Neural cell (in vitro differentiated cells): ENCODE measurements around the gene LCLAT1. TPM values are rescaled to one million over a fixed set of nuclear protein-coding genes. Genes with fewer than 3 reads are reported as not detected.
A peak's percentile ranks its signal among the peaks of the same experiment; 100 is the strongest.

Experiments
- H2AFZ ChIP-seq: fragments of 200-600, 300-800 bp; sonication (generic), shearing (Covaris generic); 2 replicates; pipeline ENCODE4 v1.6.0; 2014; ENCODE audit warnings: low read depth, mild to moderate bottlenecking, antibody characterized with exemption, low read length, moderate library complexity
- H3F3A ChIP-seq: fragments of 200-600 bp; shearing (Covaris generic); 2 replicates; pipeline ENCODE4 v1.6.1; 2016; ENCODE audit warnings: mild to moderate bottlenecking, moderate library complexity, mixed read lengths, antibody characterized with exemption, low read length; ENCODE audit not compliant: insufficient read depth, poor library complexity, severe bottlenecking
- H3K27ac ChIP-seq: fragments of 200-600, 300-800 bp; sonication (generic), shearing (Covaris generic); 2 replicates; pipeline ENCODE4 v1.5.1; 2014; ENCODE audit warnings: mild to moderate bottlenecking, low read length, moderate library complexity
- H3K27me3 ChIP-seq: fragments of 300-800, 200-600 bp; sonication (generic), shearing (Covaris generic); 2 replicates; pipeline ENCODE4 v1.6.0; 2014; ENCODE audit warnings: mild to moderate bottlenecking, low read depth, low read length, moderate library complexity; ENCODE audit not compliant: insufficient read depth
- H3K36me3 ChIP-seq: fragments of 300-800, 200-600 bp; sonication (generic), shearing (Covaris generic); 2 replicates; pipeline ENCODE4 v1.5.1; 2014; ENCODE audit warnings: mild to moderate bottlenecking, antibody characterized with exemption, low read length, moderate library complexity; ENCODE audit not compliant: insufficient read depth
- H3K4me2 ChIP-seq: fragments of 300-800, 200-600 bp; sonication (generic), shearing (Covaris generic); 2 replicates; pipeline ENCODE4 v1.6.0; 2014; ENCODE audit warnings: mild to moderate bottlenecking, low read length
- H3K4me3 ChIP-seq: fragments of 300-800, 200-600 bp; sonication (generic), shearing (Covaris generic); 2 replicates; pipeline ENCODE4 v1.5.1; 2014; ENCODE audit warnings: mild to moderate bottlenecking, low read length, moderate library complexity
- H3K79me2 ChIP-seq: fragments of 200-600 bp; shearing (Covaris generic); replicated peaks from 2 replicates; pipeline ENCODE4 v1.6.0; 2014; ENCODE audit warnings: mild to moderate bottlenecking, low read length, moderate library complexity; ENCODE audit not compliant: insufficient read depth
- H3K9ac ChIP-seq: fragments of 300-800, 200-600 bp; sonication (generic), shearing (Covaris generic); 2 replicates; pipeline ENCODE4 v1.6.1; 2016; ENCODE audit warnings: mild to moderate bottlenecking, low read length, mixed read lengths
- H3K9me2 ChIP-seq: fragments of 200-600 bp; shearing (Covaris generic); 2 replicates; pipeline ENCODE4 v1.6.1; 2016; ENCODE audit warnings: mild to moderate bottlenecking, low read length, mixed read lengths; ENCODE audit not compliant: insufficient read depth
- H3K9me3 ChIP-seq: fragments of 200-600, 300-800 bp; sonication (generic), shearing (Covaris generic); 2 replicates; pipeline ENCODE4 v1.6.1; 2016; ENCODE audit warnings: mild to moderate bottlenecking, mixed run types, low read length, moderate library complexity, mixed read lengths
- H4K20me1 ChIP-seq: fragments of 200-600 bp; shearing (Covaris generic); 2 replicates; pipeline ENCODE4 v1.6.1; 2016; ENCODE audit warnings: mild to moderate bottlenecking, mixed run types; ENCODE audit not compliant: insufficient read depth
- EP300 ChIP-seq: fragments of 450-650 bp; conservative IDR thresholded peaks from 2 replicates; pipeline ENCODE4 v1.6.1; 2014; ENCODE audit warnings: antibody characterized with exemption, mild to moderate bottlenecking, moderate library complexity; ENCODE audit not compliant: poor library complexity, severe bottlenecking
- EZH2 ChIP-seq: fragments of 200-600, 300-800 bp; shearing (Covaris generic), sonication (generic); IDR thresholded peaks from 2 replicates; pipeline ENCODE4 v1.6.1; 2014; ENCODE audit warnings: antibody characterized with exemption, low read length, borderline replicate concordance, mild to moderate bottlenecking; ENCODE audit not compliant: insufficient read depth, poor library complexity, severe bottlenecking
- MXI1 ChIP-seq: fragments of 450-650 bp; conservative IDR thresholded peaks from 2 replicates; pipeline ENCODE4 v1.6.1; 2014; ENCODE audit warnings: antibody characterized with exemption, mild to moderate bottlenecking; ENCODE audit not compliant: poor library complexity, severe bottlenecking
- POLR2AphosphoS5 ChIP-seq: IDR thresholded peaks from 2 replicates; pipeline ENCODE4 v1.6.1; 2012
- RAD21 ChIP-seq: fragments of 450-650 bp; conservative IDR thresholded peaks from 2 replicates; pipeline ENCODE4 v1.6.1; 2014; ENCODE audit warnings: antibody characterized with exemption, mild to moderate bottlenecking, moderate library complexity
- REST ChIP-seq: IDR thresholded peaks from 2 replicates; pipeline ENCODE4 v1.6.1; 2012; ENCODE audit warnings: borderline replicate concordance
- SMC3 ChIP-seq: fragments of 450-650 bp; conservative IDR thresholded peaks from 2 replicates; pipeline ENCODE4 v1.6.1; 2014; ENCODE audit warnings: antibody characterized with exemption, mild to moderate bottlenecking, moderate library complexity; ENCODE audit not compliant: poor library complexity
- TAF1 ChIP-seq: IDR thresholded peaks from 2 replicates; pipeline ENCODE4 v1.6.1; 2012; ENCODE audit warnings: low read depth
- polyA plus RNA-seq: library from polyadenylated mRNA; depleted of rRNA; stranded (reverse); fragments of >200 nt; gene quantifications from 2 replicates; pipeline ENCODE4 v1.2.3, GENCODE V29; 2014
- TF ChIP-seq, protein P1 (sequence below): fragments of 450-650 bp; IDR thresholded peaks from 2 replicates; pipeline ENCODE4 v1.5.1; 2014; ENCODE audit warnings: antibody characterized with exemption, mild to moderate bottlenecking, moderate library complexity; ENCODE audit not compliant: poor library complexity, severe bottlenecking

The LCLAT1 gene
- polyA plus RNA-seq, 1 donor from 2014 or later = 5.8 TPM

GRCh38 chr2:30684996-30685395 lies 237.9 kb downstream of the LCLAT1 start:
- no peak for TF ChIP-seq EZH2
- TF ChIP-seq, protein P1, sequence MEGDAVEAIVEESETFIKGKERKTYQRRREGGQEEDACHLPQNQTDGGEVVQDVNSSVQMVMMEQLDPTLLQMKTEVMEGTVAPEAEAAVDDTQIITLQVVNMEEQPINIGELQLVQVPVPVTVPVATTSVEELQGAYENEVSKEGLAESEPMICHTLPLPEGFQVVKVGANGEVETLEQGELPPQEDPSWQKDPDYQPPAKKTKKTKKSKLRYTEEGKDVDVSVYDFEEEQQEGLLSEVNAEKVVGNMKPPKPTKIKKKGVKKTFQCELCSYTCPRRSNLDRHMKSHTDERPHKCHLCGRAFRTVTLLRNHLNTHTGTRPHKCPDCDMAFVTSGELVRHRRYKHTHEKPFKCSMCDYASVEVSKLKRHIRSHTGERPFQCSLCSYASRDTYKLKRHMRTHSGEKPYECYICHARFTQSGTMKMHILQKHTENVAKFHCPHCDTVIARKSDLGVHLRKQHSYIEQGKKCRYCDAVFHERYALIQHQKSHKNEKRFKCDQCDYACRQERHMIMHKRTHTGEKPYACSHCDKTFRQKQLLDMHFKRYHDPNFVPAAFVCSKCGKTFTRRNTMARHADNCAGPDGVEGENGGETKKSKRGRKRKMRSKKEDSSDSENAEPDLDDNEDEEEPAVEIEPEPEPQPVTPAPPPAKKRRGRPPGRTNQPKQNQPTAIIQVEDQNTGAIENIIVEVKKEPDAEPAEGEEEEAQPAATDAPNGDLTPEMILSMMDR = no peak
- Histone ChIP-seq H3K9ac (no peak overlapping the region), H4K20me1 (no peaks in the 10 kb centered on the region), H3K79me2 (no peaks in the 10 kb centered on the region), H3K27ac (no peak overlapping the region), H2AFZ (no peak overlapping the region), H3K9me2 (no peaks in the 10 kb centered on the region), H3K4me3 (no peak overlapping the region), H3K36me3 (no peaks in the 10 kb centered on the region), H3K9me3 (no peaks in the 10 kb centered on the region), H3F3A (no peaks in the 10 kb centered on the region), H3K4me2 (no peak overlapping the region), H3K27me3 (no peaks in the 10 kb centered on the region)

GRCh38 chr2:30686000-30686399 lies 239.0 kb downstream of the LCLAT1 start:
- no peak overlapping the region for H3K4me2 ChIP-seq
- no peak overlapping the region for H2AFZ ChIP-seq
- H3K36me3 ChIP-seq = no peaks in the 10 kb centered on the region
- H3K27me3 ChIP-seq = no peaks in the 10 kb centered on the region
- no peaks in the 10 kb centered on the region for H3K9me3 ChIP-seq
- no peaks in the 10 kb centered on the region for H3K79me2 ChIP-seq
- no peaks in the 10 kb centered on the region for H3F3A ChIP-seq
- H4K20me1 ChIP-seq = no peaks in the 10 kb centered on the region
- no peak overlapping the region for H3K27ac ChIP-seq
- TF ChIP-seq SMC3 = peak; percentile 21
- no peak for TF ChIP-seq REST
- TF ChIP-seq POLR2AphosphoS5 = no peak
- TF ChIP-seq EZH2 = no peak
- no peak for TF ChIP-seq TAF1
- no peak for TF ChIP-seq RAD21
- TF ChIP-seq MXI1 = no peak
- TF ChIP-seq EP300 = no peak
- TF ChIP-seq, protein P1 = peak; percentile 45
- H3K9ac ChIP-seq = no peak overlapping the region
- no peaks in the 10 kb centered on the region for H3K9me2 ChIP-seq
- H3K4me3 ChIP-seq = no peak overlapping the region
